Prostate gland (tissue), 2 donors: ENCODE measurements around the gene LYRM9.

Experiments used
- POLR2A ChIP-seq: fragments of 450-650 bp; IDR thresholded peaks from one replicate; pipeline ENCODE4 v1.6.1; 2016; ENCODE audit warnings: antibody characterized with exemption, mild to moderate bottlenecking
- POLR2AphosphoS5 ChIP-seq: sonication (generic); formaldehyde crosslinking; IDR thresholded peaks from one replicate; pipeline ENCODE4 v1.6.1; 2017; ENCODE audit warnings: antibody characterized with exemption
- TF ChIP-seq, protein P1 (sequence below), 4 experiments: fragments of 200-600 bp in 2 of 4; fragments of 450-650 bp in 2 of 4; sonication (generic) in 2 of 4; IDR thresholded peaks; 1 replicate in 3 of 4; 2 replicates in 1 of 4; pipeline ENCODE4 v1.5.1; 2016 to 2019; ENCODE audit warnings: antibody characterized with exemption in 4 of 4, mild to moderate bottlenecking in 2 of 4, moderate library complexity in 2 of 4

DNA sequence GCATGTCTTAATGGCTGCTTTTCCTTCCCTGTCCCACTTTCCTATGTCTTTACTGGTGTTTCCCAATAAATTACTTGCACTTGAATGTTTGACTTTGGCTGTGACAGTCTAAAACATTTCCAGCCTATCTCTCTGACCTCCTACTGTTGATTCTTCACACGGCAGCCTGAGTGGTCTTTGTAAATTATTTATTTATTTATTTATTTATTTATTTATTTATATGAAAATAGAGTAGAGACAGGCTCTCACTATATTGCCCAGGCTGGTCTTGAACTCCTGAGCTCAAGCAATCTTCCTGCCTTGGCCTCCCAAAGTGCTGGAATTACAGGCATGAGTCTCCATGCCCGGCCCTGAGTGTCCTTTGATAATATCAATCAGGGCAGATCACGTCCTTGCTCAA, 28.4 kb upstream of the LYRM9 start:
- TF ChIP-seq, protein P1, sequence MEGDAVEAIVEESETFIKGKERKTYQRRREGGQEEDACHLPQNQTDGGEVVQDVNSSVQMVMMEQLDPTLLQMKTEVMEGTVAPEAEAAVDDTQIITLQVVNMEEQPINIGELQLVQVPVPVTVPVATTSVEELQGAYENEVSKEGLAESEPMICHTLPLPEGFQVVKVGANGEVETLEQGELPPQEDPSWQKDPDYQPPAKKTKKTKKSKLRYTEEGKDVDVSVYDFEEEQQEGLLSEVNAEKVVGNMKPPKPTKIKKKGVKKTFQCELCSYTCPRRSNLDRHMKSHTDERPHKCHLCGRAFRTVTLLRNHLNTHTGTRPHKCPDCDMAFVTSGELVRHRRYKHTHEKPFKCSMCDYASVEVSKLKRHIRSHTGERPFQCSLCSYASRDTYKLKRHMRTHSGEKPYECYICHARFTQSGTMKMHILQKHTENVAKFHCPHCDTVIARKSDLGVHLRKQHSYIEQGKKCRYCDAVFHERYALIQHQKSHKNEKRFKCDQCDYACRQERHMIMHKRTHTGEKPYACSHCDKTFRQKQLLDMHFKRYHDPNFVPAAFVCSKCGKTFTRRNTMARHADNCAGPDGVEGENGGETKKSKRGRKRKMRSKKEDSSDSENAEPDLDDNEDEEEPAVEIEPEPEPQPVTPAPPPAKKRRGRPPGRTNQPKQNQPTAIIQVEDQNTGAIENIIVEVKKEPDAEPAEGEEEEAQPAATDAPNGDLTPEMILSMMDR (IDR thresholded peaks at IDR 0.05) = no peak
- no peak for TF ChIP-seq POLR2A
- no peak for TF ChIP-seq POLR2AphosphoS5
